ENCODE measurements around the gene NTRK2. TPM values are rescaled to one million over a fixed set of nuclear protein-coding genes. Genes with fewer than 3 reads are reported as not detected.

NTRK2 gene
- 0.38 TPM for total RNA-seq

- ATAC-seq (peak; percentile 8), DNase-seq (ENCODE audit: low spot score) (no peak)
These were observed at the start of gene NTRK2 for GRCh38 chr9:84669288-84670137. NTRK2 (plus strand) TSS chr9:84669729; CDS start chr9:84670749, 1,020 bp downstream.

GRCh38 chr9:84620338-84620737 is 49.2 kb upstream of the NTRK2 start:
- ATAC-seq (no peak), DNase-seq (ENCODE audit: low spot score) (no peak)

- no peak for DNase-seq (ENCODE audit: low spot score)
- no peak for ATAC-seq
These were observed 47.7 kb upstream of the NTRK2 start for GRCh38 chr9:84621811-84622210.

- ATAC-seq, result no peak
These were observed 46.5 kb upstream of the NTRK2 start for GRCh38 chr9:84622981-84623380.

GRCh38 chr9:84636436-84636835 is 33.1 kb upstream of the NTRK2 start:
- ATAC-seq, result no peak

More at GRCh38 chr9:84622981-84623380, 46.5 kb upstream of the NTRK2 start:
- no peak for DNase-seq (ENCODE audit: low spot score)

GRCh38 chr9:84642553-84643141 is 26.9 kb upstream of the NTRK2 start:
- ATAC-seq, result no peak
- no peak for DNase-seq (ENCODE audit: low spot score)

More at GRCh38 chr9:84636436-84636835, 33.1 kb upstream of the NTRK2 start:
- DNase-seq (ENCODE audit: low spot score), result no peak

- DNase-seq (ENCODE audit: low spot score), result no peak
- ATAC-seq, result no peak
These were observed 21.8 kb upstream of the NTRK2 start for GRCh38 chr9:84647699-84648098.

GRCh38 chr9:84652496-84653120 is 16.9 kb upstream of the NTRK2 start:
- ATAC-seq (no peak), DNase-seq (ENCODE audit: low spot score) (no peak)

- DNase-seq (ENCODE audit: low spot score) (no peak), ATAC-seq (peak; percentile 23)
These were observed 14.1 kb upstream of the NTRK2 start for GRCh38 chr9:84655447-84655846.

- DNase-seq (ENCODE audit: low spot score) (no peak), ATAC-seq (no peak)
These were observed 10.2 kb upstream of the NTRK2 start for GRCh38 chr9:84659313-84659712.

GRCh38 chr9:84659773-84660172 is 9.8 kb upstream of the NTRK2 start:
- no peak for ATAC-seq
- no peak for DNase-seq (ENCODE audit: low spot score)

GRCh38 chr9:84667571-84668195 is 1.8 kb upstream of the NTRK2 start:
- no peak for DNase-seq (ENCODE audit: low spot score)
- peak; percentile 58 for ATAC-seq

- DNase-seq (ENCODE audit: low spot score), result no peak
- ATAC-seq, result peak; percentile 91
These were observed 1.1 kb upstream of the NTRK2 start for GRCh38 chr9:84668196-84669012.

- DNase-seq (ENCODE audit: low spot score) (no peak), ATAC-seq (no peak)
These were observed 579 bp upstream of the NTRK2 start for GRCh38 chr9:84669013-84669287.

GRCh38 chr9:84670138-84671041 is 861 bp downstream of the NTRK2 start:
- ATAC-seq (no peak), DNase-seq (ENCODE audit: low spot score) (no peak)

- DNase-seq (ENCODE audit: low spot score) (no peak), ATAC-seq (no peak)
These were observed 2.3 kb downstream of the NTRK2 start for GRCh38 chr9:84671586-84672521.

GRCh38 chr9:84673806-84674205 is 4.3 kb downstream of the NTRK2 start:
- ATAC-seq, result no peak
- DNase-seq (ENCODE audit: low spot score), result no peak

GRCh38 chr9:84677080-84677479 is 7.6 kb downstream of the NTRK2 start:
- ATAC-seq (no peak), DNase-seq (ENCODE audit: low spot score) (no peak)

- ATAC-seq (no peak), DNase-seq (ENCODE audit: low spot score) (no peak)
These were observed 10.0 kb downstream of the NTRK2 start for GRCh38 chr9:84679571-84679970.

Measured in left lobe of liver (tissue), 2 donors.